WERI-Rb-1 (cell line): ENCODE results near the gene TRIM33.
A peak's percentile ranks its signal among the peaks of the same experiment; 100 is the strongest.

Experiments
- DNase-seq: peaks from one replicate; pipeline ENCODE4 v3.0.0-alpha.2; 2020
- H3K27ac ChIP-seq: fragments of 250-450 bp; sonication (Bioruptor Pico); 2 replicates; pipeline ENCODE4 v1.5.1; 2020; ENCODE audit warnings: mild to moderate bottlenecking, moderate library complexity
- H3K27me3 ChIP-seq: fragments of 250-450 bp; sonication (Bioruptor Pico); 2 replicates; pipeline ENCODE4 v1.5.1; 2021; ENCODE audit warnings: mild to moderate bottlenecking, low read depth, moderate library complexity; ENCODE audit not compliant: insufficient read depth, severe bottlenecking
- H3K36me3 ChIP-seq: fragments of 250-450 bp; sonication (Bioruptor Pico); 2 replicates; pipeline ENCODE4 v1.5.1; 2020; ENCODE audit warnings: mild to moderate bottlenecking, moderate library complexity
- H3K4me3 ChIP-seq: 2 replicates; pipeline ENCODE4 v1.5.1; 2011; ENCODE audit warnings: low read depth, mild to moderate bottlenecking, control low read depth, low read length
- H3K9me3 ChIP-seq: fragments of 250-450 bp; sonication (Bioruptor Pico); 2 replicates; pipeline ENCODE4 v1.5.1; 2021; ENCODE audit warnings: mild to moderate bottlenecking, moderate library complexity; ENCODE audit not compliant: severe bottlenecking
- TF ChIP-seq, protein P1 (sequence below): IDR thresholded peaks from 2 replicates; pipeline ENCODE4 v1.5.1; 2011; ENCODE audit warnings: low read depth, mild to moderate bottlenecking, control low read depth, inconsistent platforms, low read length

TRIM33 gene

DNA sequence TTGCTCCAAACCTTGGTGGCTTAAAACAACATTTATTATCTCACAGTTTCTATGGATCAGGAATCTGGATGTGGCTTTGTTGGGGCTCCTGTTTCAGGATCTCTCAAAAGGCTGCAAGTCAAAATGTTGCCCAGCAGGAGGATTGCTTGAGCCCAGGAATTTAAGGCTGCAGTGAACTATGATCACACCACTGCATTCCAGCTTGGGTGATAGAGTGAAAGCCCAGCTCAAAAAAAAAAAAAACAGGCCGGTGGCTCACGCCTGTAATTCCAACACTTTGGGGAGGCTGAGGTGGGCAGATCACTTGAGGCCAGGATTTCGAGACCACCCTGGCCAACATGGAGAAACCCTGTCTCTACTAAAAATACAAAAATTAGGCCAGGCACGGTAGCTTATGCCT, 40.4 kb upstream of the TRIM33 start:
- Histone ChIP-seq H3K27me3 (no peaks in the 10 kb centered on the region), H3K27ac (no peak overlapping the region), H3K36me3 (no peaks in the 10 kb centered on the region), H3K9me3 (peaks cover 3% of the 10 kb centered on the region), H3K4me3 (no peak overlapping the region)
- TF ChIP-seq, protein P1, sequence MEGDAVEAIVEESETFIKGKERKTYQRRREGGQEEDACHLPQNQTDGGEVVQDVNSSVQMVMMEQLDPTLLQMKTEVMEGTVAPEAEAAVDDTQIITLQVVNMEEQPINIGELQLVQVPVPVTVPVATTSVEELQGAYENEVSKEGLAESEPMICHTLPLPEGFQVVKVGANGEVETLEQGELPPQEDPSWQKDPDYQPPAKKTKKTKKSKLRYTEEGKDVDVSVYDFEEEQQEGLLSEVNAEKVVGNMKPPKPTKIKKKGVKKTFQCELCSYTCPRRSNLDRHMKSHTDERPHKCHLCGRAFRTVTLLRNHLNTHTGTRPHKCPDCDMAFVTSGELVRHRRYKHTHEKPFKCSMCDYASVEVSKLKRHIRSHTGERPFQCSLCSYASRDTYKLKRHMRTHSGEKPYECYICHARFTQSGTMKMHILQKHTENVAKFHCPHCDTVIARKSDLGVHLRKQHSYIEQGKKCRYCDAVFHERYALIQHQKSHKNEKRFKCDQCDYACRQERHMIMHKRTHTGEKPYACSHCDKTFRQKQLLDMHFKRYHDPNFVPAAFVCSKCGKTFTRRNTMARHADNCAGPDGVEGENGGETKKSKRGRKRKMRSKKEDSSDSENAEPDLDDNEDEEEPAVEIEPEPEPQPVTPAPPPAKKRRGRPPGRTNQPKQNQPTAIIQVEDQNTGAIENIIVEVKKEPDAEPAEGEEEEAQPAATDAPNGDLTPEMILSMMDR: no peak
- no peak for DNase-seq

DNA sequence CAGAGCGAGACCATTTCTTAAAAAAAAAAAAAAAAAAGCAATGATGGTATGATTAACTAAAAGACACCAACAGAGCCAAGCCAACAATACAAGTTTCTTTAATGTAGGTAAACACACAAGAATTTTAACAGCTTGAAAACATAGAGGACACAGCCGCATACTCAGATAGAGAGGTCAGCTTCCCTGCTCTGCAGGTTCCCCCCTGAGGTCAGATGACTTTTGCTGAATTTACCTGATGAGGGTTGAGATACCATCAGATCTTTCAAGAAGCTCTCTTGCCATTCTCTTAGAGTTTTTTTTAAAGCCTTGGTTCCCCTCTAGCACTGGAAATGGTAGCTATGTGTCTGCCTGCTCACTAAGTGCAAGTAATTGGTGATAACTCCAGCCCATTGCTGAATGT, 39.3 kb upstream of the TRIM33 start:
- TF ChIP-seq, protein P1: no peak
- no peak for DNase-seq
- no peak overlapping the region for H3K4me3 ChIP-seq
- no peak overlapping the region for H3K27ac ChIP-seq
- H3K27me3 ChIP-seq: no peaks in the 10 kb centered on the region
- no peaks in the 10 kb centered on the region for H3K36me3 ChIP-seq
- H3K9me3 ChIP-seq: peaks cover 3% of the 10 kb centered on the region

DNA sequence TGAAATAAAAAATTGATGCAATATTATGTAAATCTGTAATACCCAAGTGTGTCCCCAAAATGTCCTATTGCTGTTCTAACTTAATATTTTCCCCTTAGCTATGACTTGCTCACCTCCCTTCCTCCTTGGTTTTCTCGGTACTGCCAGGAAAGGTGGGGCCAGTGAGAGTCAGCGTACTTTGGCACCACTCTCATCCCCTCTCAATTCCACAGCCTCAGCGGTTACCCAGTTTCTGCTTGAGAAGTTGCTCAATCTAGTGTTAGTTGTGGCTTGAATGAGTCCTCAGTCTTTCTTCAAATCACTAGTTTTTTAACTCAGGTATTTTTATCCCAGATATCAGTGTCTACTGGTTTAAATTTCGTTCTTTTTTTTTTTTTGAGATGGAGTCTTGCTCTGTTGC, 38.1 kb upstream of the TRIM33 start:
- Histone ChIP-seq H3K27me3 (no peaks in the 10 kb centered on the region), H3K9me3 (peaks cover 3% of the 10 kb centered on the region), H3K36me3 (no peaks in the 10 kb centered on the region), H3K27ac (no peak overlapping the region), H3K4me3 (no peak overlapping the region)
- no peak for DNase-seq
- TF ChIP-seq, protein P1: no peak

DNA sequence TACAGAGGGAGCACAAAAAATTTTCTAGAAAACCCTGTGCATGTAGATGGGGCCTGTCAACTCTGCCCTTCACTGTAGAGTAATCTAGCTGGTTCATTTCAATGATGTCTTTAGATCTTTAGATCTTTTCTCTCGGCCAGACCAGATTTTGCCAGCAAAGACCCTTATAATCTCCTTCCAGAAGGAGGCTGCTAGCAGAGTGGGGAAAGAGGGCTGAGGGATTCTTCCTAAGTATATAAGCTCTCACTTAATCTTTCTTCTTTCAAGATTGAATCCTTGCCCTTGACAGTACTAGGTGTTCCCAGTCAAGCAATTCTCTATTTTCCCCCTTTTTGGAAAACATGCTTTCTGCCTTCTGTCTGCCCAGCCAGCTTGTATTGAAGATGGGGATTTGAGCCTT, 36.1 kb upstream of the TRIM33 start:
- H3K36me3 ChIP-seq: no peaks in the 10 kb centered on the region
- TF ChIP-seq, protein P1: no peak
- H3K4me3 ChIP-seq: no peak overlapping the region
- H3K9me3 ChIP-seq: no peaks in the 10 kb centered on the region
- H3K27me3 ChIP-seq: no peaks in the 10 kb centered on the region
- DNase-seq: peak; percentile 73
- H3K27ac ChIP-seq: peak overlapping the region; percentile 34; the same call in 1 of the 2 replicates

DNA sequence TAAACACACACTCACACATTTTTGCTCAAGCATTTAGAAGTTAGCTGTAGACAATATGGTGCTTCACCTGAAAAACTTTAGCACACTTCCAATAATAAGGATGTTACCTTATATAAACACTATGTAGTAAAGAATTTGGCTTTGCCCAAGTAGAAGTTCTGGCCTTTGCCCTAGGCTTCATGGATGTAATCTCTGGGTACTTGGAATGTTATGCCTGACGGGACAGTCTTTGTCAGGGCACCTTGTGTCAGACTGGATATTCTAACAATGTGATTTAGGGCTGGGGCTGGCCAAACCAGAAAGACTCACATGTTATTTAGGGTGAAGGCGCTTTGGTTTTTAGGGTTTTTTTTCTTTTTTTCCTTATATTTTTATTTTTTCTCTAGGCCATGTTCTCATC, 34.8 kb upstream of the TRIM33 start:
- no peaks in the 10 kb centered on the region for H3K27me3 ChIP-seq

DNA sequence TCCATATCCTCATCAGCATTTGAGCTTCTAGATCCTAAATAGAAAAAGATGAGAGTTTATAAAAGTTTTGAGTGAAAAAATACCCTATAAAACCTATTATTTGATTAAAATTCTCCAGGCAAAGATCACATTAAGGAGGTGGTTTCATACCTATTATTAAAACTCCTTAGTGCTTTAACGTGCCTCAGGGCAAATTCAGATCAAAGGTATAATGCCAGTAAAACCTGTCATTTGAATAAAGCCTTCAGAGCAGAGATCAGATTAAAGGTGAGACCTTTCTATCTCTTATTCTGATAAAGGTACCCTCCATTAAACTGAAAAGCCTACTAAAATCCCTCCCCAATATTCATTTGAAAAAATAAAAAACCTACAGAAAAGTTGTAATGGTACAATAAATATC, 34.3 kb upstream of the TRIM33 start:
- no peak overlapping the region for H3K4me3 ChIP-seq
- no peaks in the 10 kb centered on the region for H3K27me3 ChIP-seq
- no peaks in the 10 kb centered on the region for H3K36me3 ChIP-seq
- DNase-seq: no peak
- no peak overlapping the region for H3K27ac ChIP-seq
- H3K9me3 ChIP-seq: no peaks in the 10 kb centered on the region
- TF ChIP-seq, protein P1: no peak

More for the DNA sequence above, 34.8 kb upstream of the TRIM33 start:
- H3K4me3 ChIP-seq: no peak overlapping the region
- no peaks in the 10 kb centered on the region for H3K36me3 ChIP-seq
- no peak for DNase-seq
- H3K27ac ChIP-seq: no peak overlapping the region
- H3K9me3 ChIP-seq: no peaks in the 10 kb centered on the region
- TF ChIP-seq, protein P1: no peak
